ENCODE data around the gene CHMP3.

The CHMP3 gene

DNA sequence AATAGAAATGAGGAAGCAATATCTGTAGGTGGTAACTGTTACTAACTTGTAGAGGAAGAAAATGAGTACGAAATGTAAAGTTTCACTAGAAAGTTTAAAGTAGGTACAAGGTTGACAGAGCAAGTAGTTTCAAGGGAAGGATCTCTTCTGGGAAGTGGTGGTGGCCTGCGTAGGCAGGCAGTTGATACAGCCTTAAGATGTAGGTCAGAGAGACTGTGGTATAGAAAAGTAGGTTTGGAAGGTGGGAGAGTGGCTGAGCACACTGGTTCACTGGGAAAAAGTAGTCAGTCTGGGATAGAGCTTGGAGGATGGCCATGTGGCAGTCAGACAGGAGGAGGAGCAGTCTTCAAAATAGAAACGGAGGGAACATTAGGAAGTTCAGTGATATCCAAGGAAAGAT, 98.6 kb downstream of the CHMP3 start:
- DNase-seq = no peak

DNA sequence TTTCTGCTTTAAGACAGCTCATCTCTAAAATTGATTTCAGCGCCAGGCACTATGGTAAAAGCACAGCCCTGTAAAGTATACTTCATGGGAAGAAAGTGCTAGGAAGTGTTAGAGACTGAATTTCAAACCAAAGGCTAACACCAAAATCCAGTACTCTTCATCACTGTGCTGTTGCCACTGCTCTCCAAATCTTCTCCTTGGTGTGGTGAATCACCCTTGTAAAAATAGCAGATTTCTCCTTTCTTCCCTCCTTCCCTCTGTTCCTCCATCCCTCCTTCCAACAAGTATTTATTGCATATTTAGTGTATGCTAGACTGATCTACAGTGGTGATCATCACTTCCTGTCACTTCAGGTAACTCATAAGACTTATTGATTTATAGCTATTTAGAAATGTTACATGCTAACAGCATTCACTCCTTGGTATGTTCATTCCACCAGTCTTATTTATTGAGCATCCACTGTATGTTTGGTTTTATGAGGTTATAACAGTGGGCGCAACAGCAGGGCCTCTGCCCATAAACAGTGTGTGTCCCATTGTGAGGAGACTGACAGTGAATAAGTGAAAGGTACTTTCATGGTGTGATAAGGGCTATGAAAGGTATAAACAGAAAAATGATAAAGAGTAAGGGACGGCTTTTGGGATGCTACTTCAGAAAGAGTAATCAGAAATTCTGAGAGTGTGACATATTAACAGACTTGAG, 102.0 kb downstream of the CHMP3 start:
- no peak for DNase-seq

DNA sequence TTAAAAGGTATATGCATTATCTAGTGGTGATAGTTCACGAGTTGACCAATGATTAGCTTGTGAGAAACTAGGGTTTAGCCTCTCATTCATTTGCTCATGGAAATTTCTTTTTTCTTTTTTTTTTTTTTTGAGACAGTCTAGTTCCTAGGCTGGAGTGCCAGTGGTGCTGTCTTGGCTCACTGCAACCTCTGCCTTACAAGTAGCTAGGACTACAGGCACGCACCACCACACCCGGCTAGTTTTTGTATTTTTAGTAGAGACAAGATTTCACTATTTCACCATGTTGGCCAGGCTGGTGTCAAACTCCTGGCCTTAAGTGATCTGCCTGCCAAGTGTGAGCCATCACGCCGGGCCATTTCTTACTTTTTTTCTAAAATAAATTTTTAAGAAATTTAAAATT, 108.1 kb downstream of the CHMP3 start:
- no peak for DNase-seq

DNA sequence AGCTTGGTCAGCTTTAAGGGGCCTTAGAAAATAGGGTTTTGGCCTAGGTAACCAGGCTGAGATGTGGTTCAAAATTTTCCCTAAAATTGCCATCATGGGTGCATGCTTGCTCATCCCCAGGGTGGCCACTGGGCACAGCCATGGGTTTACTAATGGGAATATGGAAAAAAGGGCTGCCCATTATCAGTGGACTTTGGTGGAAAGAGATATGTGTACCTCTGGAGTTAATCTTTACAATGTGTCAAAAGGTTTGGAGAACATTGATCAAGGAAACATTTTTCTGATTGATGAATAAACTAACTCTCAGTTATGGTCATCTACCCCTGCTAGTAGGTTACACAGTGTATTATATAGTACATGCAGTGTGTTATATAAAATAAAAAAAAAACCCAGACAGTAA, 109.0 kb downstream of the CHMP3 start:
- DNase-seq = no peak

DNA sequence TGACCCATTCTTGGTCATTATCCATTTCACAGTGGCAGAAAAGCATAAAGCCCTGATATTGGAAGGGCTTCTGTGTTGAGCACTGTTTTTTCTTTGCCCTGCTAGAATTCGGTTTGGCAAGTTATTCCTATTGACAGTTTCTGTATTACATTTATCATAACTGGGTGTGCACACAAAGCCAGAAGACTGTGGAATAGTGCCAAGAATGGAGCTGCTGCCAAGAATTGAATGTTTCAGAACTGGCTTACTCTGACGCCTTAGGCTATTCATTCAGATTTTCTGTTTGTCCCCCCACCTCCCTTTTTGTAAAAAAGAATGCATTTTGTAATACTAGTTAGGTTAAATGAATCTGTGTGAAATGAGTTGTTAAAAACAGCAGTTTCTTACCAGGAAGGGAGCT, 109.4 kb downstream of the CHMP3 start:
- no peak for DNase-seq

All from CD4-positive, alpha-beta T cell treated with Interleukin-10 for 1 hour (primary cell).